ENCODE measurements around the gene RANBP17. TPM values are rescaled to one million over a fixed set of nuclear protein-coding genes. Genes with fewer than 3 reads are reported as not detected.

Gene RANBP17
- total RNA-seq, 2 experiments from 2014 or later = not detected

GRCh38 chr5:171300358-171300757, 438.5 kb downstream of the RANBP17 start:
- H3K4me1 ChIP-seq (ENCODE audit: insufficient read depth, low read length) = no peaks in the 10 kb centered on the region
- TF ChIP-seq, protein P1, sequence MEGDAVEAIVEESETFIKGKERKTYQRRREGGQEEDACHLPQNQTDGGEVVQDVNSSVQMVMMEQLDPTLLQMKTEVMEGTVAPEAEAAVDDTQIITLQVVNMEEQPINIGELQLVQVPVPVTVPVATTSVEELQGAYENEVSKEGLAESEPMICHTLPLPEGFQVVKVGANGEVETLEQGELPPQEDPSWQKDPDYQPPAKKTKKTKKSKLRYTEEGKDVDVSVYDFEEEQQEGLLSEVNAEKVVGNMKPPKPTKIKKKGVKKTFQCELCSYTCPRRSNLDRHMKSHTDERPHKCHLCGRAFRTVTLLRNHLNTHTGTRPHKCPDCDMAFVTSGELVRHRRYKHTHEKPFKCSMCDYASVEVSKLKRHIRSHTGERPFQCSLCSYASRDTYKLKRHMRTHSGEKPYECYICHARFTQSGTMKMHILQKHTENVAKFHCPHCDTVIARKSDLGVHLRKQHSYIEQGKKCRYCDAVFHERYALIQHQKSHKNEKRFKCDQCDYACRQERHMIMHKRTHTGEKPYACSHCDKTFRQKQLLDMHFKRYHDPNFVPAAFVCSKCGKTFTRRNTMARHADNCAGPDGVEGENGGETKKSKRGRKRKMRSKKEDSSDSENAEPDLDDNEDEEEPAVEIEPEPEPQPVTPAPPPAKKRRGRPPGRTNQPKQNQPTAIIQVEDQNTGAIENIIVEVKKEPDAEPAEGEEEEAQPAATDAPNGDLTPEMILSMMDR (IDR thresholded peaks at IDR 0.05) = no peak
- H3K36me3 ChIP-seq (ENCODE audit: insufficient read depth, low read length) = no peaks in the 10 kb centered on the region
- H3K36me3 Mint-ChIP-seq (ENCODE audit: low read depth) = no peaks in the 10 kb centered on the region
- POLR2A ChIA-PET = no interaction called here
- ATAC-seq (ENCODE audit: poor library complexity) = no peak
- no peaks in the 10 kb centered on the region for H3K9me3 ChIP-seq (ENCODE audit: control insufficient read depth in 1 of 2, insufficient read depth in 1 of 2, low read length in 2 of 2)
- no peaks in the 10 kb centered on the region for H3K4me1 Mint-ChIP-seq (ENCODE audit: low read depth)
- no peak overlapping the region for H3K27ac ChIP-seq (ENCODE audit: low read depth in 1 of 2, low read length in 2 of 2)
- no peak overlapping the region for H3K4me3 Mint-ChIP-seq
- peaks cover 62% of the 10 kb centered on the region for H3K27me3 Mint-ChIP-seq
- no peak overlapping the region for H3K27ac Mint-ChIP-seq
- H3K27me3 ChIP-seq (ENCODE audit: control insufficient read depth in 1 of 2, insufficient read depth in 2 of 2, low read length in 2 of 2) = peaks cover 18 to 22% of the 10 kb centered on the region in 2 experiments
- CTCF ChIA-PET = no interaction called here
- no peaks in the 10 kb centered on the region for H3K9me3 Mint-ChIP-seq
- intact Hi-C loops (cut with DNase I, micrococcal nuclease) = no loop called here
- no peak for DNase-seq
- H3K4me3 ChIP-seq (ENCODE audit: low read length) = no peak overlapping the region

DNA sequence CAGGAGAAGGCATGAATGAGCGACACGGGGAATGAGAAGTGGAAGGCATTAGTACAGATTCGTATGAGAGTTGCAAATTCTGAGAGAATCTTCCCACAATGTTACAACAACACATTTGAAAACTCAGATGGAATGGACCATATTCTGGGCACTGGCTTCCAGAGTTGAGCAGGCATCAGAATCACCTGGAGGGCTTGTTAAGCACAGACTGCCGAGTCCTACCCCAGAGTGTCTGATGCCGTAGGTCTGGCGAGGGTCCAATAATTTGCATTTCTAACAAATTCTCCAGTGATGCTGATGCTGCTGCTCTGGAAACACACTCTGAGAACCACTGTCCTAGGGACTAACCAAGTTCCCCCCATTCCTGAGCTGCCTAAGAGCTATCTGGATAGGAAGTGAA, 444.3 kb downstream of the RANBP17 start:
- TF ChIP-seq, protein P1 (IDR thresholded peaks at IDR 0.05) = no peak
- Mint-ChIP-seq H3K27me3 (peaks cover 75% of the 10 kb centered on the region), H3K9me3 (no peaks in the 10 kb centered on the region), H3K4me1 (ENCODE audit: low read depth) (peaks cover 5% of the 10 kb centered on the region), H3K27ac (no peak overlapping the region), H3K36me3 (ENCODE audit: low read depth) (no peaks in the 10 kb centered on the region), H3K4me3 (no peak overlapping the region)
- DNase-seq = no peak
- intact Hi-C loops (cut with DNase I, micrococcal nuclease) = no loop called here
- Histone ChIP-seq H3K27me3 (ENCODE audit: control insufficient read depth in 1 of 2, insufficient read depth in 2 of 2, low read length in 2 of 2) (peaks cover 54 to 74% of the 10 kb centered on the region in 2 experiments), H3K27ac (ENCODE audit: low read depth in 1 of 2, low read length in 2 of 2) (no peak overlapping the region), H3K4me1 (ENCODE audit: insufficient read depth, low read length) (peaks cover 19% of the 10 kb centered on the region), H3K9me3 (ENCODE audit: control insufficient read depth in 1 of 2, insufficient read depth in 1 of 2, low read length in 2 of 2) (peaks cover 0 to 23% of the 10 kb centered on the region in 2 experiments), H3K4me3 (ENCODE audit: low read length) (no peak overlapping the region), H3K36me3 (ENCODE audit: insufficient read depth, low read length) (no peaks in the 10 kb centered on the region)
- ATAC-seq (ENCODE audit: poor library complexity) = no peak
- POLR2A ChIA-PET = no interaction called here
- CTCF ChIA-PET = no interaction called here

DNA sequence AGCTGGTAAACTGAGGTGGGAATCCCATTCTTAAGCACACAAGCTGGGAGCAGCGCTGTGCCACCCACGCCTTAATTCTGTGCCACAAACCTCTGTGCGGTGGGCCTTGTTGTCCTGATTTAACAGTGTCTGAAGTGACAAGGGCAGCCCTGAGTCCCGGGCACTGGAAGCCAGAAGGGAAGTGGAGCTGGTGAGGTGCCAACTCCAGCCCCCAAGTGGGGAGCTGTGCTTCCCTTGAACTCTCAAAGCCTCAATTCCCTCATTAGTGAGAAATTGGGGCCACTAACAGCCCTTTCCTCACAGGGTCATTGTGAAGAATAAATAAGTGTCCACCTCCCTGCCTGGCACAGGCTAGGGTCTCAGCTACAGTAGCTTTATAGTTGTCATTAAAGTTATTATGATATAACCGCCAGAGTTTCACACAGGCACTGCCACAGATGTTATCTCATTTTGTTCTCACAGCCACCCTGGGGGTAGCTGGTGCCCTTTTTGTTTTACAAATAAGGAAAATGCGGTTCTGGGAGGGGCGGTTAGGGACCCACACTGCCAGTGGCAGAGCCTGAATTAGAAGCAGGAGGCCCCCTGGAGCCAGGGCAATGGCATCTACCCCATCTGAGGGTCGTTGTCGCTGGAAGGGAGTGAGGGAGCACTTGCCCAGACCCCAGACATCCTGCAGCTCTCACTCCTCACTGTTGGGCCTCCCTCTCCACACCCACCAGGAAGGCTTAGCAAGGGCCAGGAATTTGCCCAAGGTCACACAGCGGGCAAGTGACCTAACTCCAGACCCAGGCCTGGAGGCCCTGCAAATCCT, 445.2 kb downstream of the RANBP17 start:
- Mint-ChIP-seq H3K4me3 (no peak overlapping the region), H3K27ac (no peak overlapping the region), H3K4me1 (ENCODE audit: low read depth) (peaks cover 5% of the 10 kb centered on the region), H3K27me3 (peaks cover 71% of the 10 kb centered on the region), H3K36me3 (ENCODE audit: low read depth) (no peaks in the 10 kb centered on the region), H3K9me3 (no peaks in the 10 kb centered on the region)
- Histone ChIP-seq H3K36me3 (ENCODE audit: insufficient read depth, low read length) (no peaks in the 10 kb centered on the region), H3K4me1 (ENCODE audit: insufficient read depth, low read length) (peaks cover 21% of the 10 kb centered on the region), H3K9me3 (ENCODE audit: control insufficient read depth in 1 of 2, insufficient read depth in 1 of 2, low read length in 2 of 2) (peaks cover 0 to 23% of the 10 kb centered on the region in 2 experiments), H3K4me3 (ENCODE audit: low read length) (no peak overlapping the region), H3K27ac (ENCODE audit: low read depth in 1 of 2, low read length in 2 of 2) (no peak overlapping the region), H3K27me3 (ENCODE audit: control insufficient read depth in 1 of 2, insufficient read depth in 2 of 2, low read length in 2 of 2) (peaks cover 54 to 77% of the 10 kb centered on the region in 2 experiments)
- DNase-seq (no peak), ATAC-seq (ENCODE audit: poor library complexity) (no peak)
- TF ChIP-seq, protein P1 (IDR thresholded peaks at IDR 0.05) = no peak
- ChIA-PET CTCF (no interaction called here), POLR2A (no interaction called here)
- intact Hi-C loops (cut with DNase I, micrococcal nuclease) = no loop called here

Measured in CD4-positive, alpha-beta T cell (primary cell).